Osteoblast (primary cell): ENCODE results near the gene DNAH12. TPM values are rescaled to one million over a fixed set of nuclear protein-coding genes. Genes with fewer than 3 reads are reported as not detected.
"Not testable (repeated sequence)": the region's sequence is repeated elsewhere in the genome, so short reads cannot be mapped to it uniquely, and the experiment has no call there.

Experiments used
- DNase-seq: peaks from one replicate; pipeline ENCODE4 v3.0.0; 2011; ENCODE audit warnings: low spot score, mixed read lengths; ENCODE audit not compliant: insufficient read length; ENCODE audit errors: missing footprints
- H2AFZ ChIP-seq: 2 replicates; pipeline ENCODE4 v1.6.0; 2011; ENCODE audit warnings: mild to moderate bottlenecking, low read length
- H3K27ac ChIP-seq: 2 replicates; pipeline ENCODE4 v1.5.1; 2011; ENCODE audit warnings: mild to moderate bottlenecking, low read depth, low read length, moderate library complexity
- H3K27me3 ChIP-seq: 2 replicates; pipeline ENCODE4 v1.6.0; 2012; ENCODE audit warnings: mild to moderate bottlenecking, control low read depth, inconsistent platforms, low read length, moderate library complexity; ENCODE audit not compliant: insufficient read depth
- H3K36me3 ChIP-seq: 2 replicates; pipeline ENCODE4 v1.5.1; 2011; ENCODE audit warnings: mild to moderate bottlenecking, low read length, control low read depth, moderate library complexity; ENCODE audit not compliant: insufficient read depth
- H3K4me1 ChIP-seq: 2 replicates; pipeline ENCODE4 v1.5.1; 2011; ENCODE audit warnings: mild to moderate bottlenecking, low read length, control low read depth, moderate library complexity; ENCODE audit not compliant: insufficient read depth
- H3K4me2 ChIP-seq: 2 replicates; pipeline ENCODE4 v1.6.0; 2011; ENCODE audit warnings: mild to moderate bottlenecking, low read length; ENCODE audit not compliant: insufficient read depth
- H3K4me3 ChIP-seq: fragments of 200-600 bp; sonication (generic); 3 replicates; pipeline ENCODE4 v1.5.1; 2012; ENCODE audit warnings: mild to moderate bottlenecking, low read length, inconsistent platforms; ENCODE audit not compliant: insufficient read depth
- H3K79me2 ChIP-seq: 2 replicates; pipeline ENCODE4 v1.6.0; 2012; ENCODE audit warnings: mild to moderate bottlenecking, low read length, control low read depth, inconsistent platforms; ENCODE audit not compliant: insufficient read depth
- H3K9me3 ChIP-seq: 2 replicates; pipeline ENCODE4 v1.5.1; 2011; ENCODE audit warnings: low read depth, low read length, control low read depth
- H4K20me1 ChIP-seq: 2 replicates; pipeline ENCODE4 v1.6.0; 2012; ENCODE audit warnings: mild to moderate bottlenecking, low read length, control low read depth; ENCODE audit not compliant: insufficient read depth
- total RNA-seq: library from RNA; depleted of rRNA; stranded (reverse); fragments of >200 nt; gene quantifications from 2 replicates; pipeline ENCODE4 v1.2.3, GENCODE V29; 2012
- TF ChIP-seq, protein P1 (sequence below): IDR thresholded peaks from 2 replicates; pipeline ENCODE4 v1.5.1; 2011; ENCODE audit warnings: mild to moderate bottlenecking, low read depth, low read length, moderate library complexity; ENCODE audit errors: extremely low read depth

DNAH12 gene
- total RNA-seq, 1 donor: under 0.01 TPM

DNA sequence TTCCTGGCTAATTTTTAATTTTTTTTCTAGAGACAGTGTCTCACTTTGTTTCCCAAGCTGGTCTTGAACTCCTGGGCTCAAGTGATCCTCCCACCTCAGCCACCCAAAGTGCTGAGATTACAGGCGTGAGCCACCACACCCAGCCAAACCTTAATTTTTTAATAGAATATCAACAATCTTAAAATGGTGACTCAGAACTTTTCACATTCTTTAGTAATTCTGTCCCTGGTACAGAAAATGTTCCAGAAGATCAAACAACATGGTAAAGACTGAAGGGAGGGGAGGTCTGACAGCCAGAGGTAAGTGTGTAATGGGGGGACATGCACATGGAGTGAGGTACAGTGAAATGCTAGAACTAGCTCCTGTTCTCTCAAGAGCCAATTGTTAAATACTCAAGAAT is 38.2 kb downstream of the DNAH12 start:
- H3K27ac ChIP-seq: no peak overlapping the region
- H3K27me3 ChIP-seq: no peaks in the 10 kb centered on the region
- H4K20me1 ChIP-seq: no peaks in the 10 kb centered on the region
- H3K9me3 ChIP-seq: no peaks in the 10 kb centered on the region
- no peak overlapping the region for H3K4me2 ChIP-seq
- H2AFZ ChIP-seq: no peak overlapping the region
- H3K79me2 ChIP-seq: no peaks in the 10 kb centered on the region
- DNase-seq: no peak
- no peaks in the 10 kb centered on the region for H3K4me1 ChIP-seq
- TF ChIP-seq, protein P1, sequence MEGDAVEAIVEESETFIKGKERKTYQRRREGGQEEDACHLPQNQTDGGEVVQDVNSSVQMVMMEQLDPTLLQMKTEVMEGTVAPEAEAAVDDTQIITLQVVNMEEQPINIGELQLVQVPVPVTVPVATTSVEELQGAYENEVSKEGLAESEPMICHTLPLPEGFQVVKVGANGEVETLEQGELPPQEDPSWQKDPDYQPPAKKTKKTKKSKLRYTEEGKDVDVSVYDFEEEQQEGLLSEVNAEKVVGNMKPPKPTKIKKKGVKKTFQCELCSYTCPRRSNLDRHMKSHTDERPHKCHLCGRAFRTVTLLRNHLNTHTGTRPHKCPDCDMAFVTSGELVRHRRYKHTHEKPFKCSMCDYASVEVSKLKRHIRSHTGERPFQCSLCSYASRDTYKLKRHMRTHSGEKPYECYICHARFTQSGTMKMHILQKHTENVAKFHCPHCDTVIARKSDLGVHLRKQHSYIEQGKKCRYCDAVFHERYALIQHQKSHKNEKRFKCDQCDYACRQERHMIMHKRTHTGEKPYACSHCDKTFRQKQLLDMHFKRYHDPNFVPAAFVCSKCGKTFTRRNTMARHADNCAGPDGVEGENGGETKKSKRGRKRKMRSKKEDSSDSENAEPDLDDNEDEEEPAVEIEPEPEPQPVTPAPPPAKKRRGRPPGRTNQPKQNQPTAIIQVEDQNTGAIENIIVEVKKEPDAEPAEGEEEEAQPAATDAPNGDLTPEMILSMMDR: no peak
- no peaks in the 10 kb centered on the region for H3K36me3 ChIP-seq
- H3K4me3 ChIP-seq: no peak overlapping the region

DNA sequence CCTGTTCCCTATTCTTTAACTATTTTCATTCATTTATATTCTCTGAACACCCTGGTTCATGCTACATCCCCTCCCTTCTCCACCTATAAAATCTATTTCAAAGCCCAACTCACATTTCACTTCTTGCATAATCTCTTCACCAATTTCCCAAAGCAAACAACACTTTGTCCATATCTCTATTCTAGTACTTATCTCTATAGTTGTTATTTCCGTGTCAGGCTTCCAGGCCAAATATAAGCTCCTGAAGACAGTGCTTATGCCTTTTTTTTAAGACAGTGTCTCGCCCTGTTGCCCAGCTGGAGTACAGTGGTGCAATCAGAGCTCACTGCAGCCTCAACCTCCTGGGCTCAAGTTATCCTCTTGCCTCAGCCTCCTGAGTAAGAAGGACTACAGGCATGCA is 43.6 kb downstream of the DNAH12 start:
- no peak for DNase-seq
- Histone ChIP-seq H3K27me3 (no peaks in the 10 kb centered on the region), H3K79me2 (no peaks in the 10 kb centered on the region), H3K4me2 (no peak overlapping the region), H2AFZ (no peak overlapping the region), H3K36me3 (no peaks in the 10 kb centered on the region), H3K4me3 (no peak overlapping the region), H3K9me3 (no peaks in the 10 kb centered on the region), H3K4me1 (no peaks in the 10 kb centered on the region), H3K27ac (no peak overlapping the region), H4K20me1 (no peaks in the 10 kb centered on the region)
- TF ChIP-seq, protein P1: no peak

DNA sequence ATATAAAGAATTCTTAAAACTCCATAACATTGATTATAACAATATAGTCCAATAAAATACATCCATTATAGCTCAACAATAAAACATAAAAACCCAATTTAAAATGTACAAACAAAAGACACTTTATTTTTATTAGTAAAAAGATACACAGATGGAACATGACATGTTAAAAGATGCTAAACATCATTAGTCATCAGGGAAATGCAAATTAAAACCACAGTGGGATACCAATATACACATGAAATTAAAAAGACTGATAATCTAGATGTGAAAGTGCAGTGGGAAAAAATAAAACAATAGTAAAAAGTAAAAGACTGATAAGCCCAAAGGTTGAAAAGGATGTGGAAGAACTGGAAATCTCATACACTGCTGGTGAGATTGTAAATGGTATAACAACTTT is 46.2 kb downstream of the DNAH12 start:
- Histone ChIP-seq H4K20me1 (no peaks in the 10 kb centered on the region), H3K4me2 (no peak overlapping the region), H3K36me3 (no peaks in the 10 kb centered on the region), H3K4me1 (no peaks in the 10 kb centered on the region), H2AFZ (no peak overlapping the region), H3K9me3 (no peaks in the 10 kb centered on the region), H3K27me3 (no peaks in the 10 kb centered on the region), H3K4me3 (no peak overlapping the region), H3K27ac (no peak overlapping the region), H3K79me2 (no peaks in the 10 kb centered on the region)
- TF ChIP-seq, protein P1: no peak
- DNase-seq: no peak

DNA sequence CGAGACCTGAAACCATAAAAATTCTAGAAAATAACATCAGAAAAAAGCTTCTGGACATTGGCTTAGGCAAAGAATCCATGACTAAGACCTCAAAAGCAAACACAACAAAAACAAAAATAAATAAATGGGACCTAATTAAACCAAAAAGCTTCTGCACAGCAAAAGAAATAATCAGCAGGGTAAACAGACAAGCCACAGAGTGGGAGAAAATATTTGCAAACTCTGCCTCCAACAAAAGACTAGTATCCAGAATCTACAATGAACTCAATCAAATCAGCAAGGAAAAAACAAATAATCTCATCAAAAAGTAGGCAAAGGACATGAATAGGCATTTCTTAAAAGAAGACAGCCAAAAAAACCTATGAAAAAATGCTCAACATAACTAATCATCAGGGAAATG is 59.6 kb downstream of the DNAH12 start:
- no peaks in the 10 kb centered on the region for H3K9me3 ChIP-seq
- no peaks in the 10 kb centered on the region for H3K4me1 ChIP-seq
- H3K4me2 ChIP-seq: no peak overlapping the region
- no peak overlapping the region for H3K27ac ChIP-seq
- H3K27me3 ChIP-seq: no peaks in the 10 kb centered on the region
- no peak for DNase-seq
- no peaks in the 10 kb centered on the region for H3K36me3 ChIP-seq
- H3K79me2 ChIP-seq: no peaks in the 10 kb centered on the region
- no peaks in the 10 kb centered on the region for H4K20me1 ChIP-seq
- TF ChIP-seq, protein P1: no peak
- no peak overlapping the region for H2AFZ ChIP-seq
- H3K4me3 ChIP-seq: no peak overlapping the region

DNA sequence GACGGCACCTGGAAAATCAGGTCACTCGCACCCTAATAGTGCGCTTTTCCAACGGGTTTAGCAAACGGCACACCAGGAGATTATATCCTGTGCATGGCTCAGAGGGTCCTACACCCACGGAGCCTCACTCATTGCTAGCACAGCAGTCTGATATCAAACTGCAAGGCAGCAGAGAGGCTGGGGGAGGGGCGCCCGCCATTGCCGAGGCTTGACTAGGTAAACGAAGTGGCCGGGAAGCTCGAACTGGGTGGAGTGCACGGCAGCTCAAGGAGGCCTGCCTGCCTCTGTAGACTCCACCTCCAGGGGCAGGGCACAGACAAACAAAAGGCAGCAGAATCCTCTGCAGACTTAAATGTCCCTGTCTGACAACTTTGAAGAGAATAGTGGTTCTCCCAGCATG is 67.0 kb downstream of the DNAH12 start:
- H2AFZ ChIP-seq, DNase-seq, H3K4me1 ChIP-seq, H3K27ac ChIP-seq, H3K79me2 ChIP-seq, H4K20me1 ChIP-seq, H3K9me3 ChIP-seq, H3K27me3 ChIP-seq, H3K36me3 ChIP-seq, H3K4me2 ChIP-seq, H3K4me3 ChIP-seq: not testable (repeated sequence)
